Nephron (organoid): ENCODE measurements around the gene CERS1.
"Not testable (repeated sequence)": the region's sequence is repeated elsewhere in the genome, so short reads cannot be mapped to it uniquely, and the experiment has no call there.

ENCODE experiments used
- H3K27ac Mint-ChIP-seq, 3 experiments: 2 replicates each; pipeline ENCODE4 v1.8.0; 2020; ENCODE audit warnings: mixed read lengths in 3 of 3, mild to moderate bottlenecking in 2 of 3, moderate library complexity in 1 of 3
- H3K27me3 Mint-ChIP-seq: 2 replicates; pipeline ENCODE4 v1.8.0; 2021; ENCODE audit warnings: low read depth, mild to moderate bottlenecking, moderate library complexity, mixed read lengths
- H3K36me3 Mint-ChIP-seq: 2 replicates; pipeline ENCODE4 v1.8.0; 2020; ENCODE audit warnings: low read depth, mixed read lengths
- H3K4me1 Mint-ChIP-seq: 2 replicates; pipeline ENCODE4 v1.8.0; 2020; ENCODE audit warnings: mixed read lengths
- H3K4me3 Mint-ChIP-seq, 3 experiments: 2 replicates each; pipeline ENCODE4 v1.8.0; 2020; ENCODE audit warnings: mild to moderate bottlenecking in 3 of 3, mixed read lengths in 3 of 3, moderate library complexity in 2 of 3
- H3K9me3 Mint-ChIP-seq: 2 replicates; pipeline ENCODE4 v1.8.0; 2020; ENCODE audit warnings: mixed read lengths
- CTCF ChIP-seq, 3 experiments: fragments of 200-600 bp; sonication (generic); IDR thresholded peaks; one replicate each; pipeline ENCODE4 v1.5.0; 2021; ENCODE audit warnings: antibody characterized with exemption in 3 of 3; ENCODE audit not compliant: unreplicated experiment in 3 of 3

The CERS1 gene

GRCh38 chr19:18921593-18921992 is 25.6 kb upstream of the CERS1 start:
- no peak overlapping the region for H3K27ac Mint-ChIP-seq
- peak overlapping the region; percentile 79 to 87 (median 83) for H3K4me3 Mint-ChIP-seq
- H3K36me3 Mint-ChIP-seq = peaks cover 26% of the 10 kb centered on the region
- H3K27me3 Mint-ChIP-seq = no peaks in the 10 kb centered on the region
- no peaks in the 10 kb centered on the region for H3K9me3 Mint-ChIP-seq
- TF ChIP-seq CTCF (IDR thresholded peaks at IDR 0.05; ENCODE audit: unreplicated experiment in 3 of 3) = no peak
- peaks cover 12% of the 10 kb centered on the region for H3K4me1 Mint-ChIP-seq

GRCh38 chr19:18920400-18920799 is 24.4 kb upstream of the CERS1 start:
- peak overlapping the region; percentile 79 to 85 (median 83) for H3K4me3 Mint-ChIP-seq
- H3K27me3 Mint-ChIP-seq = no peaks in the 10 kb centered on the region
- no peak overlapping the region for H3K27ac Mint-ChIP-seq
- TF ChIP-seq CTCF (IDR thresholded peaks at IDR 0.05; ENCODE audit: unreplicated experiment in 3 of 3) = no peak
- no peaks in the 10 kb centered on the region for H3K9me3 Mint-ChIP-seq
- peaks cover 12% of the 10 kb centered on the region for H3K4me1 Mint-ChIP-seq
- H3K36me3 Mint-ChIP-seq = peaks cover 23% of the 10 kb centered on the region

- no peak overlapping the region for H3K27ac Mint-ChIP-seq
- no peaks in the 10 kb centered on the region for H3K9me3 Mint-ChIP-seq
- H3K27me3 Mint-ChIP-seq = no peaks in the 10 kb centered on the region
- TF ChIP-seq CTCF (IDR thresholded peaks at IDR 0.05; ENCODE audit: unreplicated experiment in 3 of 3) = no peak
- peaks cover 12% of the 10 kb centered on the region for H3K4me1 Mint-ChIP-seq
- H3K4me3 Mint-ChIP-seq = peak overlapping the region; percentile 79 to 85 (median 83)
- H3K36me3 Mint-ChIP-seq = peaks cover 21% of the 10 kb centered on the region
Observed at GRCh38 chr19:18919900-18920214, 23.9 kb upstream of the CERS1 start.

- H3K27me3 Mint-ChIP-seq = no peaks in the 10 kb centered on the region
- H3K9me3 Mint-ChIP-seq = no peaks in the 10 kb centered on the region
- H3K4me3 Mint-ChIP-seq = peak within 1 kb of the TSS; percentile 79 to 85 (median 83)
- H3K4me1 Mint-ChIP-seq = peaks cover 12% of the 10 kb centered on the region
- no peak for TF ChIP-seq CTCF (IDR thresholded peaks at IDR 0.05; ENCODE audit: unreplicated experiment in 3 of 3)
- peak within 1 kb of the TSS; percentile 55 to 94 (median 88) for H3K27ac Mint-ChIP-seq
- H3K36me3 Mint-ChIP-seq = peaks cover 16% of the 10 kb centered on the region
Observed at GRCh38 chr19:18919086-18919899, 23.3 kb upstream of the CERS1 start, which contains the start of the genes COPE and DDX49. Gene COPE, minus strand, starts transcription at chr19:18919387. Its CDS starts 39 bp downstream, at chr19:18919348. Gene DDX49, plus strand, starts transcription at chr19:18919715. Its CDS starts 27 bp downstream, at chr19:18919742.

- Mint-ChIP-seq H3K27ac (peak overlapping the region in 1 of 3 experiments; percentile 16), H3K4me1 (peaks cover 12% of the 10 kb centered on the region), H3K36me3 (peaks cover 22% of the 10 kb centered on the region), H3K4me3 (peak overlapping the region; percentile 79 to 85 (median 83))
- H3K27me3 Mint-ChIP-seq, H3K9me3 Mint-ChIP-seq: not testable (repeated sequence)
Observed at GRCh38 chr19:18917593-18917992, 21.6 kb upstream of the CERS1 start.

- Mint-ChIP-seq H3K4me3 (peak overlapping the region; percentile 68 to 80 (median 78)), H3K4me1 (peaks cover 12% of the 10 kb centered on the region), H3K9me3 (no peaks in the 10 kb centered on the region), H3K36me3 (peaks cover 18% of the 10 kb centered on the region), H3K27ac (no peak overlapping the region), H3K27me3 (no peaks in the 10 kb centered on the region)
- peak in 1 of 3 experiments; percentile 18 for TF ChIP-seq CTCF (IDR thresholded peaks at IDR 0.05; ENCODE audit: unreplicated experiment in 3 of 3)
Observed at GRCh38 chr19:18915639-18916038, 19.7 kb upstream of the CERS1 start.
